Kidney glomerular epithelial cell (primary cell): Measurements from ENCODE around the gene WNT6.

ENCODE experiments used
- DNase-seq: peaks from one replicate; lab custom pipeline; 2025; lab: John Stamatoyannopoulos, UW

Gene WNT6

DNA sequence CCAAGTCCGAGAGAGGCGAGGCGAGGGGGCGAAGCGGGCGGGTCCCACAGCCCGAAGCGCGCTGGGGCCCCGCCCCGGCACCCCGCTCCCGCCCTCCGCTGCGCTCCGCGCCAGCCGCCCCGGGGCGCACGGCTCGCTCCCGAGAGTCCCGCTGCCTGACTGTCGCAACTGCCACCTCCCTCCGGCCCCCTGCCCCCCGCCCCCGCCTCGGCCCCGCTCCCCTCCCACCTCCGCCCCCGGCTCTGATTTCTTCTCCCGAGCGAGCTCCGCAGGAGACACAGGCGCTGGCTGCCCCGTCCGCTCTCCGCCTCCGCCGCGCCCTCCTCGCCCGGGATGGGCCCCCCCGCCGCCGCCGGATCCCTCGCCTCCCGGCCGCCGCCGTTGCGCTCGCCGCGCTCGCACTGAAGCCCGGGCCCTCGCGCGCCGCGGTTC, at the start of gene WNT6:
Gene WNT6, plus strand, starts transcription at position 250 of the 432 bp plus-strand sequence. CDS start 233 bp downstream, outside the sequence.
- no peak for DNase-seq

DNA sequence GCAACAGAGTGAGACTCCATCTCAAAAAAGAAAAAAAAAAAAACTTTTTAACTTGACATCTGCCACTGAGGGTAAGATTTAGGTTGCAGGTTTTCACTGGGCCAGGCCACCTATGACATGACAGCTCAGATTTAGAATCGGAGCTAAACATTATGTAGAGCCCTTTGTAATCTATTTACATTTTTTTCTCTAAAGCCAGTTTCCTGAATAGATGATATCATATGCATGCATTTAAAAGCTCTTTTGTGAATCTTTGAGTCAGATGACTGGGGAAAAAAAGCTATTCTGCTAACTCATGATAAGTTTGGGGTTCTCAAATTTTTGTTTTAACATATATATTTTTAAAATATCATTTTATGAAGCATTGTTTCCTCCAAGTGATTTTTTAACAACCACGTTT, 49.3 kb upstream of the WNT6 start:
- DNase-seq: no peak

- DNase-seq: no peak
Measured at GRCh38 chr2:218811382-218811781, 48.2 kb upstream of the WNT6 start.

DNA sequence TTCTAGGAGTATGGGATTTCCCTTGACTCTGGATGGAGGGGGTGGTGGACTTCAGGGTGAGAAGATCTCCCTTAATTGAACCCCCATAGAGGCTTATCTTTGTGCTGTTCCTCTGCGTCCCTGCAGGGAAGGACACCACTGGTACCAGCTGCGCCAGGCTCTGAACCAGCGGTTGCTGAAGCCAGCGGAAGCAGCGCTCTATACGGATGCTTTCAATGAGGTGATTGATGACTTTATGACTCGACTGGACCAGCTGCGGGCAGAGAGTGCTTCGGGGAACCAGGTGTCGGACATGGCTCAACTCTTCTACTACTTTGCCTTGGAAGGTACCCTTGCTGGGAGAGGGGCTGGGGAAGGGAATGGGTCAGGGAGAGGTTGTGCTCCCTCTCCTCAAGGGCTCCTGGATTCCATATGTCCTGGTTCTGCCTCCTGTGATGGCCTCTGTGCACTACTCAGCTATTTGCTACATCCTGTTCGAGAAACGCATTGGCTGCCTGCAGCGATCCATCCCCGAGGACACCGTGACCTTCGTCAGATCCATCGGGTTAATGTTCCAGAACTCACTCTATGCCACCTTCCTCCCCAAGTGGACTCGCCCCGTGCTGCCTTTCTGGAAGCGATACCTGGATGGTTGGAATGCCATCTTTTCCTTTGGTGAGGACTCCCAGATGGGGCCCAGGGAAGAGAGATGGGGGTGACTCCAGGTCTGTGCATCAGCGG, 47.3 kb upstream of the WNT6 start:
- DNase-seq: no peak

DNA sequence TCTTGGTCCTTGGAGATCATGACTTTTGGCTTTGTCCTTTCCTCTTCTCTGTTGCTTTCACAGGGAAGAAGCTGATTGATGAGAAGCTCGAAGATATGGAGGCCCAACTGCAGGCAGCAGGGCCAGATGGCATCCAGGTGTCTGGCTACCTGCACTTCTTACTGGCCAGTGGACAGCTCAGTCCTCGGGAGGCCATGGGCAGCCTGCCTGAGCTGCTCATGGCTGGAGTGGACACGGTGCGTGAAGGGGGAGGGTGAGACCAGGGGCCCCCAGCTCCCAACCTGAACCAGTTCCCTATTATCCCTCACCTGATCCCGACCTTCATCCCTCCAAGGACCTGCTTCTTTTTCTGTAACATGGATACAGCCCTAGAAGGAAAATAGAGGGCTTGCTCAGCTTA, 46.7 kb upstream of the WNT6 start:
- no peak for DNase-seq

DNA sequence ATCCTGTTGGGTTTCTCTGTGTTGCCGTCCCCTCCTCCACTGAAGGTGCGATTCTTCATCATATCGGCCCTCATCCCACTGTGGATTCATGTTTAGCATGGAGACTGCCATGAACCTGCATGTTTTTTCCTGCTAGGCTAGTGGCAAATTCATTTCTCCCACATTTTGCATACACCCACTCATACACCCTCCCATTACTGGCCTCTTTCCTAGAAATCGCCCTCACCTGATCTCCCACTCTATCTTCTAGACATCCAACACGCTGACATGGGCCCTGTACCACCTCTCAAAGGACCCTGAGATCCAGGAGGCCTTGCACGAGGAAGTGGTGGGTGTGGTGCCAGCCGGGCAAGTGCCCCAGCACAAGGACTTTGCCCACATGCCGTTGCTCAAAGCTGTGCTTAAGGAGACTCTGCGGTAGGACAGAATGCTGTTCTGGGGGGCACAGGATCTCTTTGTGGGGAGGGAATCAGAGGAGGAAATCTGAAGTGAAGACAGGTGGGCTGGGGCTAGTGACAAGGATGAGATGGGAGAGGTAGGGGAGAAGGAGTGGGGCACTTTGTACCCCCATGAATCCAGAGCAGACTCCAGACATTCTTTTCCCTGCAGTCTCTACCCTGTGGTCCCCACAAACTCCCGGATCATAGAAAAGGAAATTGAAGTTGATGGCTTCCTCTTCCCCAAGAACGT, 45.7 kb upstream of the WNT6 start:
- no peak for DNase-seq

DNA sequence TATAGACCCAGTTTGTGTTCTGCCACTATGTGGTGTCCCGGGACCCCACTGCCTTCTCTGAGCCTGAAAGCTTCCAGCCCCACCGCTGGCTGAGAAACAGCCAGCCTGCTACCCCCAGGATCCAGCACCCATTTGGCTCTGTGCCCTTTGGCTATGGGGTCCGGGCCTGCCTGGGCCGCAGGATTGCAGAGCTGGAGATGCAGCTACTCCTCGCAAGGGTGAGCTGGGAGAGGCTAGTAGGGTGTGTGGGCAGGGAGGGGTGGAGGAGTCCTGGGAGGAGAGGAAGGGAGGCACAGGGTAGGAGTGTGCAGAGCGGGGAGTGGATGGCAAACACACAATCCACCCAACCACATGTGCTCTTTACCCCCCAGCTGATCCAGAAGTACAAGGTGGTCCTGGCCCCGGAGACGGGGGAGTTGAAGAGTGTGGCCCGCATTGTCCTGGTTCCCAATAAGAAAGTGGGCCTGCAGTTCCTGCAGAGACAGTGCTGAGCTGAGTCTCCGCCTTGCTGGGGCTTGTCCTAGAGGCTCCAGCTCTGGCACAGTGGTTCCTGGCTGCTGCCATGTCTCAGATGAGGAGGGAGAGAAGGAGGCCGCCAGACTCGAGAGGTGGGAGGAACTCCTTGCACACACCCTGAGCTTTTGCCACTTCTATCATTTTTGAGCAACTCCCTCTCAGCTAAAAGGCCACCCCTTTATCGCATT, 44.9 kb upstream of the WNT6 start:
- DNase-seq: no peak

DNA sequence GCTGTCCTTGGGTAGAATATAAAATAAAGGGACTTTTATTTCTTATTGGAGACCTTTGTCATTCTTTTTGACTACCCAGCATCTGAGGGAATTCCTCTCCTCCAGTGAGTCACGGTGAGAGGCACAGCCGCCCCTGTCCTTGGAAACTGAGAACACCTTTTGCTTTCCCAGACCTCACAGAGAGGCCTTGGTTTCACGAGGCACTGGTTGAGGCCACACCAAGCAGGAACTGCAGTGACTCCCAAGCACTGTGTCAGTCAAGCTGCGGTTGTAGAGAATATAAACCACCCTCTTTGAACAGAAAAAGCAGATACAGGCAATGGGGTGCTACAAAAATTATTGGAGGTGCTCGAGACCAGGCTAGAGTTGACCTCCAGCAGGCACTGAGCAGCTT, 44.4 kb upstream of the WNT6 start:
- DNase-seq: no peak

- no peak for DNase-seq
Measured at GRCh38 chr2:218815649-218816048, 44.0 kb upstream of the WNT6 start.

GRCh38 chr2:218816561-218817011, 43.0 kb upstream of the WNT6 start:
- no peak for DNase-seq

GRCh38 chr2:218819093-218819492, 40.5 kb upstream of the WNT6 start:
- no peak for DNase-seq

GRCh38 chr2:218820746-218821369, 38.7 kb upstream of the WNT6 start:
- no peak for DNase-seq

GRCh38 chr2:218821605-218822211, 37.9 kb upstream of the WNT6 start:
- DNase-seq: no peak

DNA sequence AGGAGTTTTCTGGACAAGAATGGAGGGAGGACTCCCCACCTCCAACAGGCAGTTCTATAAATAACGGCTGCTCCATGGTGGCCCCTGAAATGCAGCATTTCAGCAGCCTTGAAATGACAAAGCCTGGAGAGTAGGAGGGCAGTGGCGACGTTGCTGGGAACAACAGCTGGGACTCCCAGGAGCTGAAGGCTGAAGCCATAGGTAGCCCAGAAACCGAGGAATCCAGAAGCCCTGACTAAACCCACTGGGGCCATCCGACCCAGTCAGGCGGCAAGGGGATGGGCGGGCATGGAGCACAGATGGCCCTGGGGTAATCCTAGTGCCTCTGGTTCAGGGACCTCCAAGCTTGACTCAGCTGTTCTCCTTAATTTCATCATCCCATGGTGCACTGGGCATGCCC, 37.0 kb upstream of the WNT6 start:
- DNase-seq: no peak

DNA sequence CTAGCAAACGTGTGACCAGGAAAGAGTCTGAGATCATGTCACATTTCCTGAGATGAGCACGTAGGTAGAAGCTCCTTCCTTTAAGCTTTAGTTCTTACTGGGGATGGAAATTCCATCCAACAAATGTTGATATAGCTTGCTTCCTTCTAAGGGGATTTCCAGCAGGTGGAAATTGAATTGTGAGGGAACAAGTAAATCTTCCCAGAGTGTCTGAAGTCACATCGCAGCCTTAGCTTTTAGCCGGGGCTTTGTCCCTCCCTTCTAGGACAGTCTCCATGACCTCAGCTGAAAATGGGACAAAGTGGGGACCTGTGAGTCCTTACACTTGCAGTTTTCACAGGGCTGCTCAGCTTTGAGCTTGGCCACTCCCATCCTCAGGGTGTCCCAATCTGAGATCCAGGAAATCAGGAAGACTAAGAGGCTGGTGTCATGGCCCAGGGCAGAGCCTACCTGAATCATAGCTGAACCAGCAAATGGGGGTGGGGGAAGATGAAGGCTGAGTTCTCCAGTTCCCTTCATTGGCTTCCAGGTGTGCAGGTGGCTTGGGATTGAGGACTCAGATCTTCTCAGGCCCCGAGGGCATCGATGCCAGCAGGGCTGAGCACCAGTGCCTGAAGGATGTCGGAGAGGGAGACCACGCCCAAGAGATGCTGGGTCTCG, 36.3 kb upstream of the WNT6 start:
- no peak for DNase-seq

GRCh38 chr2:218824004-218824403, 35.6 kb upstream of the WNT6 start:
- DNase-seq: no peak

DNA sequence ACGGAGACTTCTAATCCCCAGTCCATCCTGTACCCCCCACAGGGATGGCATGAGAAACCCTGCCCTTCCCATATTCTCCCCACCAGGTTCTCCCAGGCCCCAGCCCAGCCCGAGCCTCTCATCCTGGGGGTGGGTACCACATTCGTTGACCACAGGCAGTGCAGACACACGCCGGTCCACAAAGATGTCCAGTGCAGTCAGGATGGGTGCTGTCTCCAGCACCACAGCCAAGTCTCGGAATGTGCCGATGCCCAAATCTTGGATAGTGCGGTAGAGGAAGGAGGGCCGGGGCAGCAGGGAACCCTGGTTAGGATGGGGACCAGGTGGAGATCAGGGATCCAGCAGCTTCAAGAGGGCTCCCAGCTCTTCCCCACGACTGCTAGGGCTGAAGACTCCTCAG, 32.8 kb upstream of the WNT6 start:
- DNase-seq: no peak

DNA sequence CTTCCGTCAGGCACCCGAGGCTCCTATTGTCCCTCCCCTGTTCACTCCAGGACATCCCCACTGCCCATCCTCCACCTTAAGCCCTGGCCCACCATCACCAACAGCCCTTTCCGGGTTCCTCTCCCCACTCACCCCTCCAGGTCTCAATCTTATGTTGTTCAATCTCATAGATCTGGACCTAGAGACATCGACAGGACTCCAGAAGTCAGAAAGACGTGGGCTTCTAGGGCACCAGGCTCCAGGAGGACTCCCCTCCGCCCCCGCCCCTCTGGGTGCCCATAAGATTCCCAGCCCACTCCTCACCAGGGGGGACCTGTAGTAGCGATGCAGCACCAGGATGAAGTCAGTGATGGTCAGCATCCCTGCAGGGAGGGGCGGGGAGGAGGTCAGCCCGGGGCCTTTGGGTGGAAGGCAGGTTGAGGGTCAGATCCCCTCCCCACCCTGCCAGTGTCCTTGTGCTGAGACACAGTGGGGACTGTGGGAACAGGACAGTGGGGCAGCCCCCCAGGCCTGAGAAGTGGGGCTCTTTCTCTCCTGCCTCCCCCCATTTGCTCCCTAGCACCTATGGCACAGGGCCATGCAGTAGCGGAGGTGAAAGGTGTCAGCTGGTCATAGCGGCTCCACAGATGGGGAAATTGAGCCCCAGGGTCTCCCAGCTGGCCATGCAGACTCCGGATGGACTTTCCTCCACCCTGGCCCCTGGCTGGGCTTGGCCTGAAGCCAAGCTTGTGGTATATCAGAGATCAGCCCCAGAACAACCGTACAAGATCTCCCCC, 31.7 kb upstream of the WNT6 start:
- DNase-seq: no peak

DNA sequence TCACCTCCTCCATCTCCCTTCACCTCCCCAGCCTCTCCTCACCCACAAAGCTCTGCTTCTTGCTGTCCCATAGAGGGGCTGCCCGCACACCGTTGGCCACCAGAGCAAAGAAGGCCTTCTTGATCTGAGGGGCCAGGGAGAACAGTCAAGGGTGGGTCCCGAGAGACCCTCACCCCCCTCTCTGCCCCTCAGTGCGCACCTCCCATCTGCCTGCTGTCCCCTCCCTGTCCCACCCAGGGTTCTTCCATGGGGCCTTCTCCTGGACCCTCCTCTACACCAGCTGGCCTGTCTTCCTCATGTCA, 31.2 kb upstream of the WNT6 start:
- no peak for DNase-seq

- no peak for DNase-seq
Measured at GRCh38 chr2:218829868-218830451, 29.6 kb upstream of the WNT6 start.
